ENCODE results near the gene ERLEC1.
"Not testable (repeated sequence)": the region's sequence is repeated elsewhere in the genome, so short reads cannot be mapped to it uniquely, and the experiment has no call there.

DNA sequence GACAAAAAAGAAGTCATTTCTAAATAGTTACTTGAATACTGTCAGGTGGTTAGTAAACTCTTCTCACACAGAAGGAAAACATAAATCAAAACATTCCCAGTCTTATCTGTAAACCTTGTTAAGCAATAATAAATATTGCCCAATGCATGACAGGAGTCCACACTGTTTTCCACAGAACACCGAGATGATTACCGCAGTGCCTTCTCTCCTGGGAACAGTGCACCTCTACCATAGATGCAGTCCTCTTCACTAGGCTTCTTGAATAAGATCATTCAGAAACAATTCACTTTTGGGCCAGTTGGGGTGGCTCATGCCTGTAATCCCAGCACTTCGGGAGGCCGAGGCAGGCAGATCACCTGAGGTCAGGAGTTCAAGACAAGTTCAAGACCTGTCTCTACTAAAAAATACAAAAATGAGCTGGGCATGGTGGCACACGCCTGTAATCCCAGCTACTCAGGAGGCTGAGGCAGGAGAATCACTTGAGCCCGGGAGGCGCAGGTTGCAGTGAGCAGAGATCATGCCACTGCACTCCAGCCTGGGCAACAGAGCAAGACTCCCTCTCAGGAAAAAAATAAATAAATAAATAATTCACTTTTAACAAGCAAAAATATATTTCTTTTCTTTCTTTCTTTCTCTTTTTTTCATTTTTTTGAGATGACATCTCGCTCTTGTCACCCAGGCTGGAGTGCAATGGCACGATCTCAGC is 64.4 kb downstream of the ERLEC1 start:
- not testable (repeated sequence) for TF ChIP-seq POLR2AphosphoS5, POLR2A, EP300 (IDR thresholded peaks at IDR 0.05)
- TF ChIP-seq, protein P1, sequence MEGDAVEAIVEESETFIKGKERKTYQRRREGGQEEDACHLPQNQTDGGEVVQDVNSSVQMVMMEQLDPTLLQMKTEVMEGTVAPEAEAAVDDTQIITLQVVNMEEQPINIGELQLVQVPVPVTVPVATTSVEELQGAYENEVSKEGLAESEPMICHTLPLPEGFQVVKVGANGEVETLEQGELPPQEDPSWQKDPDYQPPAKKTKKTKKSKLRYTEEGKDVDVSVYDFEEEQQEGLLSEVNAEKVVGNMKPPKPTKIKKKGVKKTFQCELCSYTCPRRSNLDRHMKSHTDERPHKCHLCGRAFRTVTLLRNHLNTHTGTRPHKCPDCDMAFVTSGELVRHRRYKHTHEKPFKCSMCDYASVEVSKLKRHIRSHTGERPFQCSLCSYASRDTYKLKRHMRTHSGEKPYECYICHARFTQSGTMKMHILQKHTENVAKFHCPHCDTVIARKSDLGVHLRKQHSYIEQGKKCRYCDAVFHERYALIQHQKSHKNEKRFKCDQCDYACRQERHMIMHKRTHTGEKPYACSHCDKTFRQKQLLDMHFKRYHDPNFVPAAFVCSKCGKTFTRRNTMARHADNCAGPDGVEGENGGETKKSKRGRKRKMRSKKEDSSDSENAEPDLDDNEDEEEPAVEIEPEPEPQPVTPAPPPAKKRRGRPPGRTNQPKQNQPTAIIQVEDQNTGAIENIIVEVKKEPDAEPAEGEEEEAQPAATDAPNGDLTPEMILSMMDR (IDR thresholded peaks at IDR 0.05), result not testable (repeated sequence)
